Brain pericyte (primary cell): Measurements from ENCODE around the gene ZSCAN16.

Source experiments
- DNase-seq: peaks from one replicate; pipeline ENCODE4 v3.0.0-alpha.2; 2012; ENCODE audit warnings: low read depth, low spot score

The ZSCAN16 gene

DNA sequence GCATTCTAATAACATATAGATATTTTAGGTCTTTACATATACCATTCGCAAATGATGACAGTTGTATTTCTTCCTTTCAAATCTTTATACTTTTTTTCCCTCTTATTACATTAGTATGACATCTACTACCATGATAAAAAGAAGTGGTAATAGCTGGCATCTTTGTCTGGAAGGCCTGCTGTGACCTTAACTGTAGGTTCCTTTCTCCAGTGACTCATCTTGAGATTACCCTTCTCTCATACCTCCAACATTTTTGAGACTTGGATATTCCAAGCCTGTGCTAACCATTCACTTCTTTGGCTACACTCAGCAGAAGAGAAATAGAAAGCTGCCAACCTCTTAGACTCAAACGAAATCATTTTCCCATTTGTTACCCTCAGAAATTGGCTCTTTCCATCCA is 47.6 kb downstream of the ZSCAN16 start:
- DNase-seq: no peak

GRCh38 chr6:28176373-28176772 is 52.0 kb downstream of the ZSCAN16 start:
- no peak for DNase-seq
